Raji (cell line): Measurements from ENCODE around the gene SKOR2.

Experiments
- POLR2A ChIP-seq: IDR thresholded peaks from 2 replicates; pipeline ENCODE4 v1.6.1; 2011; ENCODE audit warnings: low read depth, low read length, control low read depth; ENCODE audit not compliant: insufficient read depth

The SKOR2 gene

DNA sequence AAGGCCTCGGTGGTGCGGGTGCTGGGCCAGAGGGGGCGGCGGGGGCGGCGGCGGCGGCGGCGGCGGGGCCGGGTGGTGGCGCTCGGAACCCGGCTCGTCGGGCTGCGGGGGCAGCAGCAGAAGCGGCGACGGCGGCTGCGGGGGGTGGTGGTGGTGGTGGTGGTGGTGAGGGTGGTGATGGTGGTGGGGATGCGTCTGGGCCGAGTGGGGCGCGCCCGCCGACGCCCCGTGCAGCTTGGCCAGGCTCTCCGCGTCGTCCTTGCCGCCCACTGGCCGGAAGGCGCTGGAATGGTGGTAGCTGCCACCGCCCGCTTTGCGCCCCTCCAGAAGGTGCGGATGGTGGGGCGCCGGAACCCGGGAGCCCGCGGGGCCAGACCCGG is 4.4 kb downstream of the SKOR2 start:
- no peak for TF ChIP-seq POLR2A

DNA sequence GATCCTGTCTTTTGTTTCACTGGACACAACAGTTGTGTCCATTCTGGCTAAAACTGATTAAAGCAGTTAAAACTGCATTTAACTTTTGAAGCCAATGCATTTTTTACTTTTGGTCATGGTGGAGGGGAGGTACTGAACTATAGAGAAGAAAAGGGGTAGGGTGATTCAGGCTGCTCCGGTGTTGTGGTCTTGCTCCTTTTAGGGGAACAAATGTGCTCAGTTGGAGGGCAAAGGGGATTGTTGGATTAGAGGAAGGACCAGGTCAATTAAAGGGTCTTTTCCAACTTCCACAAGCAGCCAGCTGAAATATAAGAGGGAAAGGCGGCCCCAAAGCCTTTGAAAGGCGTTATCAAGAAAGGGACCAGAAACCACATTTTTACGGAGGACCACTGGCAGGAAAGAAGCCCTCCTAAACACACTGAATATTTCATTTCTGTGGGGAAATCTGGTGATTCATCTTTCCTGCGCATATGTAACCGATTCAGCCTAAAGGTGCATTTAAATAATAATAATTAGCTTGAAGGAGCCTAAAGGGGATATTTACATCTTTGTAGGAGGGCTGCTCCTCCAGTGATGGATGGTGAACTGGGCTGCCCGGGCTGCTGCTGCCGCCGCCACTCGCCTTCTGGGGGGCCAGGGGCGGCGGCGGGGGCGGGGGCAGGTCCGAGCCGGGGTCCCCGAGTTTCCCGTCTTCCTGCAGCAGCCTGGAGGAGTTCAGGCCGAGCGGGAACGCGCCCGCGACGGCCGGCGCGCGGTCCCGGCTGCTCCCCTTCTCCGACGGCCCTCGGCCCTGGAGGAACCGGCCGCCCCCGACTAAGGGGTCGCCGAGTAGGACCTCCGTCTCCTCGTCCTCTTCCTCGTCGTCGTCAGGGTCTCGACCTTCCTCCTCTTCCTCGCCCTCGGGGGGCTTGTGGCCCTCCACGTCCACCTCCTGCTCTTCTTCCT is 5.2 kb downstream of the SKOR2 start:
- no peak for TF ChIP-seq POLR2A

DNA sequence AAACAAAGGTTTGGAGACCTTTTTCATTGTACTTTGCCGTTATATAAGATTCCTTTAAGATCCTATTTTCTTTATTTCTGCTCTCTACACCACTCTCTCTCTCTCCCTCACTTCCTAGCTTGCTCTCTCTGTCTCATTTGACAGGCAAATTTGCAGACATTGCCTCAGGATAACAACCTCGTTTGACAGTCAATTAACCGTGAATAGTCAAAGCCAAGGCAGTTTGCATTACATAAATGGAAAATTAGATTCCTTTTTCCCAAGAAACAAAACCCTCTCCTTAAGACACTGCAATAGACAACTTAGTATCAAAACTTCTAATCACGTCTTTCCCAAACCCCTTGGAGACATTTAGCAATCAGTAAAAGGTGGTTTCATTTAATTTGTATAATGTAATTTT is 7.4 kb downstream of the SKOR2 start:
- TF ChIP-seq POLR2A, result no peak

DNA sequence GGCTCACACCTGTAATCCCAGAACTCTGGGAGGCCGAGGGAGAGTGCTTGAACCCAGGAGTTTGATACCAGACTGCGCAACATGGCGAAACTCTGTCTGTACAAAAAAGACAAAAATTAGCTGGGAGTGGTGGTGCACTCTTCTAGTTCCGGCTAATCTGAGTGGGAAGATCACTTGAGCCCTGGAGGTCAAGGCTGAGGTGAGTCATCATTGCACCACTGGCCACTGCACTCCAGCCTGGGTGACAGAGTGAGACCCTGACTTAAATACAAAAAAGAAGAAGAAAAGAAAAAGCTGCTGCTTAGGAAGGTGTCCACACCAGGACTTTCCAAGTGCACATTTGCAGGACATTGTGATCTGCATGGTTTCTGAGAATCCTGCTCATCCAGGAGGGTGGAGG is 16.4 kb downstream of the SKOR2 start:
- TF ChIP-seq POLR2A, result no peak

DNA sequence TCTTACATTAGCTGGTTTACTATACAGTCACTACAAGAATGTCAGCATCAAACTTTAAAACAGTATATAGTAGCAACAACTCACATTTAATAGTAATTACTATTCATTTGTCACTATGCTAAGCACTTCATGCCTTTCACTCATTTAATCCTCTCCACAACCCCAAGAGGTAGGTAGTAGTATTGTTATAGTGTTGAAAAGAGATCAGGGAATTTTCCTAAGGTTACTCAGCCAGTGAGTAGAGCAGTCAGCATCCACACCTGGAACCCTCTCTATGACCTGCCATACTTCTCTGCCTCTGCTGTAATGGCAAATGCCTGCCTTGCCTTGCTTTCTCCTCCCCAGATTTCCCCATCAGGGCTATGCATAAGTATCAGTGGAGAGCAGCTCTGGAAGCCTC is 24.8 kb downstream of the SKOR2 start:
- TF ChIP-seq POLR2A, result no peak

DNA sequence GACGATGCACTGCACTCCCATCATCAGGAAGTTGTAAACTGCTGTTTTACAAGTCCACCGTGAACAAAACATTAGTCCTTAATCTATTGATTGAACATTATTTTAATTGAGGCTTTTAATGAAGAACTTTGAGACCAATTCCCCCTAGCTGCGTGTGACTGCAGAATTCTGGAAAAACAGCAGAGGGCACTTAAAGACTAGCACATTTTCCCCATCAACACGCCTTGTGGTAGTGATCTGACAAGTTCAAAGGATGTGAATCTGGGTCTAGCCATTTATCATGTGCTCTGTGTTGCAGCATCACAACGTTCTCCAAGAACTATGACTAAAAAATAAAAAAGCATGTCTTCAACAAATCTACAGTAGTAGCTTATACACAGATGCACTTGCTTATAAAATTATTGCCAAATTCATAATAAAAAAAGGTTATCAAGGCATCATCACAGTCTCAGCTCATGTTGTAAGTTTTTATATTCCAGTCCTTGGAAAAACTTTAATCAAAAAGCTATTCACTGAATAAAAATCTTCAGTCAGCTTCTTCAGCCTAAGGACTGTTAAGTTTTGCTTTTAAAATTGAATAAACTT is 35.8 kb downstream of the SKOR2 start:
- no peak for TF ChIP-seq POLR2A

DNA sequence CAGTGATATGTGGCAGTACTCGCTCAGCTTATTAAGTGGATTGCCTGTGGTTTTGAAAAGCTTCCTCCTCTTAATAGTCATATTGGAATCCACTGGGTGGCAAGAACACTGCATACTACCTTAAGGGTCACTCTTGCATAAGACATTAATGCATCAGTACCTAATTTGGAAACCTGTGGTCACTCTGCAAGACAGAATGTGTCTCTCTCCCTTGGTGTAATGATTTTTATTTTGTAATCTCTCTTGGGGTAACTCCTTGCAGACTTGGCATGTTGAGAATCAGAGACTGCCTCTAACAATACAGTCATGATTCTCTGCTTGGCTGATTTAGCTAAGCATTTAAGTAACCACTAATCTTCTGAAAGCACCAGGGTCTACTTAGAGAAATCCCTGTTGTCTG is 42.3 kb downstream of the SKOR2 start:
- no peak for TF ChIP-seq POLR2A

DNA sequence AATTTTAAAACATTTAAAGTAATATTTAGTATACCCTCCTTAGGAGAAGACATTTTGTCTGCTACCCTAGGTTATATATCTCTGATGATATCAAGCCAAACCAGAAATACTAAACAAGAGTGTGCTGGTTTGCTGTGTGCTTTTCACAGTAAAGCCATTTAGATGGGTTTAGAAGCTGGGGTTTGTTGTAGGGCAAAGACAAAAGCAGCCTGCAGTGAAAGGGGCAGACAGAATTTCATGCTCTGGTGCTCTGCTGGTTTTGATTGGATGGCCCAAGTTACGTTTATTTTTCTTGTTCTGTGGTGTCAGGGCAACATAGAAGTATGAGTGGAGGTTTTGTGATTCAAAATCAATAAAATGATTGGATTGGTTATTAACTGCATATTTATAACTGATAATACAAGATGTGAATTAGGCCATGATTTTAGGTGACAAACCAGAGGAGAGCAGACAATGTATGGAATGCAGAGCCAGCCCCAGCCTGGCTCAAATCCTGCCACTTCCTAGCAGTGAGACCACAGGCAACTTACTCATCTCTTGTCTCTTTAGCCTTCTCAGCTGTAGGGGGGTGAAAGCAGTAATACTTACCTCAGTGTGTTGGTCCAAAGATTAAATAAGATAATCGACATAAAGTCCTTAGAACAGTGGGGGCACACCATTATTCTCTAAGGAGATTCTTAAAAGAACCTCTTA is 44.4 kb downstream of the SKOR2 start:
- TF ChIP-seq POLR2A, result no peak

DNA sequence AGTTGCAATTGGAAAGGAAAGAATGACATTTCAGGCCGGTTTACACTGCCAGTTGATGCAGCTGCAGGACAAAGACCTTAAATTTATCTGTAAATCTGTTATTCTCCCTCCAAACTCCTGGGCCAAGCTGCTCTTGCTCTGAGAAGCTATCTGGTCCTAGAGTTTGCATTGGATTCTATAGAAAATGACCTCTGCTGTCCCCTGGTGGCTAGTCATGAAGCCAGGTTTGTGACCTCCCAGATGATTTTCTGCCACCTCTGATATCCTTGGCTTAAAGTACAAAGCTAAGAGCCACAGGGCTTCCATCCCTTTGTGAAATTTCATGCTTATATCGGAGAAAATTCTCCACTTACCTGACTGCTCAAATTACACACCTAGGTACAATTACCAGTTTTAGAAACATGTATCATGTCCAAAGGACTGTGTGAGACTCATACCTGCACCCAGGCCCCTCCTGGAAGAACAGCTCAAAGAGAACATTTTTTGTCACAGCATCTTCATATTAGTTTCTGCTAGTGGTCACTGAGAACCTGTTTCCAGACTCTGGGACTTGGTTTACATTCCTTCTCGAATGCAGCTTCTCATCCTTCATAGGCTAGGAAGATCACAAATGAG is 46.4 kb downstream of the SKOR2 start:
- no peak for TF ChIP-seq POLR2A

DNA sequence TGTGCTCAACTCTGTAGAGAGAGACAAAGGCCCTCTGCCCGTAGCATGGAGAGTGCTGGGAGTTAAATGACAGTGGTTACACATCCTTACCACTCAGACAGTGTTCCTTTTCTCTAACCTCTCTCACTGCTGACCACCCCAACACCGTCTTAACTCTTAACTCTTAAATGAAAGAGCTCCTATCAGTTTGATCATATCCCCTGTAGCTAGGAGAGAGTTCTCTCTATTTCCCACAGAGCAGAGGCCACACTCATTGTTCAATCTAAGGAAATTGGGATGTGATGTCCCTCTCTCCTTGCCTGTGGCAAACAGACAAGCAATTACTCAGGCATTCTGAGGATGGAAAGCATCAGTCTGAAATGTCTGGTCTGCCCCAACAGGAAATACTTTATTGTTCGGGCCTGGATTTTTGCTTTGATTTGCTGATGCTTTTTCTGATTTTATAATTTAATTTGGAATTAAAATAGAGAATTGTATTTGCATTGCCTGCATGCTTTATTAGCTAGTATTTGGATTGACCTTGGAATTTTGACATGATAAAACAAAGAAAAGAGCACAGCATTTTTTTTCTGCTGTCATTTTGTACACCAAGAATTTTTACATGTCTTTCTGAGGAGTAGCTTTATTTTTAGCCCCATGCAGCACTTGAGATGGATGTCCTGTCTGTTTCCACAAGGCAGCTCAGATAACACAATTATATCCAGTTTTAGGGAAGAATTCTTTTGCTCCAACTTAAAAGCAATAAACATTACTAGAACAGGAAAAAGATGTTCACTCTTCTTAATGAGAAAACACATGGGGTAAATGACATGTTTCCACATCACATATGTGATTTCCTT is 47.6 kb downstream of the SKOR2 start:
- no peak for TF ChIP-seq POLR2A

DNA sequence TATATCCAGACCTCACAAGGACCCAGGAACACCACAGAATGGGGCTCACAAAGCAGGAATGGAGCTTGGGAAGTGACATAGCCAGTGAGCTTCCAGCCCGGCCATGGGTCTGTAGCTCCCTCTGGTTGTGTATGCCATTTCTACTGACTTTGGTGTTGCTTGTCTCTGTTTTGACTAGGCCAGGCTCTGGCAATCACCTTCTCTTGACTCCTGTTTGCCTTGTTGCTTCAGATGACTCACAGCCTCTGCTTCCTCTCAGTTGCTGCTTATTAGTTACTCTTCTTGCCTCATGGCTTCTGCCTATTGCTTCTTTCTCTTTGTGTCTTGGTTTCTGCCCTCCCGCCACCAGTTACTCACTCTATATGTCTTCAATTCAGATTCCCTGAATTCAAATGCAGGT is 59.5 kb downstream of the SKOR2 start:
- no peak for TF ChIP-seq POLR2A

DNA sequence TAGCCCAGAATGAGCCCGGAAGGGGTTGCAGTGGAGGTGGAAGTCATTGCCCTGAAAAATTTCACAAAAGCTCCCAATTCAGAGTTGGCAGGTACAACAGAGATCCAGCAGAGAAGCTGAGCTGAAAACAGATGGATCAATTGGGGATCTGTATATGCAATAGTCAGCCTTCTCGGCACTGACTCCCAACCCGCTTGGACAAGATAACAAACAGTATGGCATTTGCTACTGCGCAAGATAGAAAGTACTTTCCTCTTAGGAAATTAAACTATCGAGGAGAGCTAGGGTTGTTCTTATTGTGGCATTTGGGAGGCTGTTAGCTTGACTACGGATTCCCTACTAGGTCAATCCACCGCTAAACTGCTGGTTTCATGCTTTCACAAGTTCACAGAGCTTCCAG is 63.7 kb downstream of the SKOR2 start:
- no peak for TF ChIP-seq POLR2A

DNA sequence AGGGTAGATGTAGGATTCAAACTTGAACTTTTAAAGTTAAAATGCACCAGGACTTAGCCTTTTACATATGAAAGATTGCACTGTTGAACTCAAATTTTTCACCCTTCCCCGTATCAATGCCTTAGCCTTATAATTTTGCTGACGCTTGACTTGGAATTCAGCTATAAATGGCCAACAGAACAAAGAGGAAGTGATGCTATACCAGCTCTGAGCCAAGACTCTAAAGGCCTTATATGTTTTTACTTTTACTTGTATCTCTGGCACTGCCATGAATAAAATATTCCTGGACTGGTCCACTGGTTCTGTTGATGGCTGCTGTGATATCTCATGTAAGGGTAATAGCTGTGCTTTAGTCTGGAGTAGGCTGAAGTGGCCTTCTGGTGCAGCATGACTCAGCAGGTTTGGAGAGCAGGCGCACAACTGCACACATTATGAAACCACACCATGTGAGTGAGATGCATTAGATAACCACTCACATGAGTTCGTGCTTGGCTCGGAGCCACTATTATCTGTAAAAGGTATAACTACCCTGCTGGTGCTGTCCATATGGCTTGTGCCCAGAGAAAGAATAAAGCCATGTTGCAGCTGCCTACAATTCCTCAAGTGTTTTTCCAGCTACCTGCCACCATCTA is 66.9 kb downstream of the SKOR2 start:
- no peak for TF ChIP-seq POLR2A

DNA sequence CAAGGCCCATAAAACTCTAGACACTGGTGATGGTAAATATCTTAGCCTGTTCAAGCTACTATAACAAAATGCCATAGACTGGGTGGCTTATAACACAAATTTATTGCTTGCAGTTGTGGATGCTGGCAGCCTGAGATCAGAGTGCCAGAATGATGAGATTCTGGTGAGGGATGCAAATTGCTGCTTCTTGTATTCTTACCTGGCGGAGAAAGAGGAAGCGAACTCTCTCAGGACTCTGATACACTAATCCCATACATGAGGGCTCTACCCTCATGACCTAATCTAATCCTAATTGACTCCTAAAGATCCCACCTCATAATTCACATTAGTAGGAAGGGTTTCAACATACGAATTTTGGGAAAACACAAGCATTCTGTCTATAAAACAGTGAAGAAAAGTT is 70.7 kb downstream of the SKOR2 start:
- TF ChIP-seq POLR2A, result no peak
